ENCODE data around the gene SSH2.
"Not testable (repeated sequence)": the region's sequence is repeated elsewhere in the genome, so short reads cannot be mapped to it uniquely, and the experiment has no call there.

SSH2 gene

GRCh38 chr17:29927546-29927945, 2.5 kb downstream of the SSH2 start:
- DNase-seq, result no peak

GRCh38 chr17:29924786-29925185, 5.2 kb downstream of the SSH2 start:
- DNase-seq, result no peak

- DNase-seq, result no peak
Observed at GRCh38 chr17:29918922-29919856, 10.8 kb downstream of the SSH2 start.

GRCh38 chr17:29918016-29918415, 12.0 kb downstream of the SSH2 start:
- DNase-seq, result no peak

GRCh38 chr17:29914819-29915537, 15.1 kb downstream of the SSH2 start:
- DNase-seq, result no peak

GRCh38 chr17:29911641-29912177, 18.3 kb downstream of the SSH2 start:
- no peak for DNase-seq

GRCh38 chr17:29909236-29910003, 20.6 kb downstream of the SSH2 start:
- DNase-seq, result no peak

GRCh38 chr17:29906969-29907368, 23.1 kb downstream of the SSH2 start:
- no peak for DNase-seq

- no peak for DNase-seq
Observed at GRCh38 chr17:29905879-29906167, 24.2 kb downstream of the SSH2 start.

GRCh38 chr17:29905086-29905878, 24.7 kb downstream of the SSH2 start:
- DNase-seq, result no peak

- DNase-seq, result no peak
Observed at GRCh38 chr17:29903471-29903870, 26.6 kb downstream of the SSH2 start.

GRCh38 chr17:29897136-29897535, 32.9 kb downstream of the SSH2 start:
- DNase-seq, result not testable (repeated sequence)

- no peak for DNase-seq
Observed at GRCh38 chr17:29892201-29892600, 37.8 kb downstream of the SSH2 start.

GRCh38 chr17:29891131-29891530, 38.9 kb downstream of the SSH2 start:
- DNase-seq, result no peak

GRCh38 chr17:29885031-29885640, 44.9 kb downstream of the SSH2 start:
- DNase-seq, result no peak

GRCh38 chr17:29883497-29883896, 46.5 kb downstream of the SSH2 start:
- DNase-seq, result no peak

- DNase-seq, result no peak
Observed at GRCh38 chr17:29881256-29881655, 48.8 kb downstream of the SSH2 start.

GRCh38 chr17:29880031-29880430, 50.0 kb downstream of the SSH2 start:
- DNase-seq, result no peak

GRCh38 chr17:29874931-29875596, 55.0 kb downstream of the SSH2 start:
- no peak for DNase-seq

- not testable (repeated sequence) for DNase-seq
Observed at GRCh38 chr17:29874358-29874757, 55.7 kb downstream of the SSH2 start.

GRCh38 chr17:29873476-29873875, 56.6 kb downstream of the SSH2 start:
- no peak for DNase-seq
